Measurements from ENCODE around the gene PMIS2.
A peak's percentile ranks its signal among the peaks of the same experiment; 100 is the strongest.

GRCh38 chr19:35629332-35629633 is 43.3 kb downstream of the PMIS2 start:
- TF ChIP-seq YY1 (IDR thresholded peaks at IDR 0.05; ENCODE audit: extremely low read depth, insufficient replicate concordance, low read depth, low read length) (no peak), EZH2 (IDR thresholded peaks at IDR 0.05) (no peak), SRF (IDR thresholded peaks at IDR 0.05; ENCODE audit: low read depth) (no peak), CEBPB (IDR thresholded peaks at IDR 0.05; ENCODE audit: low read depth) (no peak), POLR2A (IDR thresholded peaks at IDR 0.05; ENCODE audit: borderline replicate concordance, extremely low read depth, insufficient read depth, insufficient read length) (no peak), POLR2AphosphoS5 (IDR thresholded peaks at IDR 0.05; ENCODE audit: low read depth, low read length) (no peak), REST (IDR thresholded peaks at IDR 0.05; ENCODE audit: low read depth) (no peak), SIN3A (IDR thresholded peaks at IDR 0.05; ENCODE audit: low read depth) (0 out of 2 replicates have a peak, but pooled peaks have one; percentile 4), FOSL1 (IDR thresholded peaks at IDR 0.05; ENCODE audit: low read depth) (no peak), ZNF274 (IDR thresholded peaks at IDR 0.05; ENCODE audit: low read depth, low read length) (no peak), EZH2phosphoT487 (IDR thresholded peaks at IDR 0.05; ENCODE audit: borderline replicate concordance) (no peak), EGR1 (IDR thresholded peaks at IDR 0.05; ENCODE audit: low read depth) (no peak)
- TF ChIP-seq, protein P1, sequence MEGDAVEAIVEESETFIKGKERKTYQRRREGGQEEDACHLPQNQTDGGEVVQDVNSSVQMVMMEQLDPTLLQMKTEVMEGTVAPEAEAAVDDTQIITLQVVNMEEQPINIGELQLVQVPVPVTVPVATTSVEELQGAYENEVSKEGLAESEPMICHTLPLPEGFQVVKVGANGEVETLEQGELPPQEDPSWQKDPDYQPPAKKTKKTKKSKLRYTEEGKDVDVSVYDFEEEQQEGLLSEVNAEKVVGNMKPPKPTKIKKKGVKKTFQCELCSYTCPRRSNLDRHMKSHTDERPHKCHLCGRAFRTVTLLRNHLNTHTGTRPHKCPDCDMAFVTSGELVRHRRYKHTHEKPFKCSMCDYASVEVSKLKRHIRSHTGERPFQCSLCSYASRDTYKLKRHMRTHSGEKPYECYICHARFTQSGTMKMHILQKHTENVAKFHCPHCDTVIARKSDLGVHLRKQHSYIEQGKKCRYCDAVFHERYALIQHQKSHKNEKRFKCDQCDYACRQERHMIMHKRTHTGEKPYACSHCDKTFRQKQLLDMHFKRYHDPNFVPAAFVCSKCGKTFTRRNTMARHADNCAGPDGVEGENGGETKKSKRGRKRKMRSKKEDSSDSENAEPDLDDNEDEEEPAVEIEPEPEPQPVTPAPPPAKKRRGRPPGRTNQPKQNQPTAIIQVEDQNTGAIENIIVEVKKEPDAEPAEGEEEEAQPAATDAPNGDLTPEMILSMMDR (IDR thresholded peaks at IDR 0.05 in 2 of 3, conservative IDR thresholded peaks at IDR 0.05 in 1 of 3; ENCODE audit: borderline replicate concordance in 1 of 3, insufficient read depth in 1 of 3, low read depth in 2 of 3, low read length in 2 of 3) = no peak
- TF ChIP-seq, protein P2, sequence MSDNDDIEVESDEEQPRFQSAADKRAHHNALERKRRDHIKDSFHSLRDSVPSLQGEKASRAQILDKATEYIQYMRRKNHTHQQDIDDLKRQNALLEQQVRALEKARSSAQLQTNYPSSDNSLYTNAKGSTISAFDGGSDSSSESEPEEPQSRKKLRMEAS (IDR thresholded peaks at IDR 0.05) = no peak

Measured in HCT116 (cell line).